GM18505 (cell line): Measurements from ENCODE around the gene SERPINA12.

ENCODE experiments used
- ATAC-seq: cut with Tn5 transposase; IDR thresholded peaks from one replicate; pipeline ENCODE4 v1.9.1; 2021; ENCODE audit not compliant: unreplicated experiment
- POLR2A ChIP-seq: IDR thresholded peaks from 4 replicates; pipeline ENCODE4 v1.6.1; 2011; ENCODE audit warnings: borderline replicate concordance; ENCODE audit not compliant: insufficient read depth, insufficient read length; ENCODE audit errors: extremely low read depth

The SERPINA12 gene

GRCh38 chr14:94509356-94509755 is at the start of gene SERPINA12:
SERPINA12 (minus strand) TSS chr14:94509469; CDS start chr14:94498397, 11,072 bp downstream.
- ATAC-seq, result no peak
- TF ChIP-seq POLR2A, result no peak

GRCh38 chr14:94558842-94559241 is 49.6 kb upstream of the SERPINA12 start:
- TF ChIP-seq POLR2A, result no peak
- no peak for ATAC-seq

- no peak for TF ChIP-seq POLR2A
- no peak for ATAC-seq
Measured at GRCh38 chr14:94557327-94557726, 48.1 kb upstream of the SERPINA12 start.

GRCh38 chr14:94555991-94556390 is 46.7 kb upstream of the SERPINA12 start:
- ATAC-seq, result no peak
- TF ChIP-seq POLR2A, result no peak

GRCh38 chr14:94550041-94550440 is 40.8 kb upstream of the SERPINA12 start:
- no peak for ATAC-seq
- TF ChIP-seq POLR2A, result no peak

GRCh38 chr14:94548999-94549985 is 40.0 kb upstream of the SERPINA12 start:
- TF ChIP-seq POLR2A, result no peak
- ATAC-seq, result no peak

GRCh38 chr14:94548131-94548998 is 39.1 kb upstream of the SERPINA12 start:
- ATAC-seq, result no peak
- no peak for TF ChIP-seq POLR2A

- no peak for ATAC-seq
- no peak for TF ChIP-seq POLR2A
Measured at GRCh38 chr14:94547726-94548125, 38.5 kb upstream of the SERPINA12 start.

GRCh38 chr14:94547151-94547680 is 37.9 kb upstream of the SERPINA12 start:
- TF ChIP-seq POLR2A, result no peak
- no peak for ATAC-seq

GRCh38 chr14:94545131-94545841 is 36.0 kb upstream of the SERPINA12 start:
- TF ChIP-seq POLR2A, result no peak
- no peak for ATAC-seq

GRCh38 chr14:94544726-94545125 is 35.5 kb upstream of the SERPINA12 start:
- no peak for ATAC-seq
- no peak for TF ChIP-seq POLR2A

- no peak for ATAC-seq
Measured at GRCh38 chr14:94543449-94544124, 34.3 kb upstream of the SERPINA12 start.

GRCh38 chr14:94542811-94543440 is 33.7 kb upstream of the SERPINA12 start:
- TF ChIP-seq POLR2A, result no peak
- ATAC-seq, result no peak

More at GRCh38 chr14:94543449-94544124, 34.3 kb upstream of the SERPINA12 start:
- no peak for TF ChIP-seq POLR2A
